ENCODE data around the gene PDE4D. TPM values are rescaled to one million over a fixed set of nuclear protein-coding genes. Genes with fewer than 3 reads are reported as not detected.
"Not testable (repeated sequence)": the region's sequence is repeated elsewhere in the genome, so short reads cannot be mapped to it uniquely, and the experiment has no call there.

The PDE4D gene
- polyA plus RNA-seq, 3 donors: 1.3 to 22.7 (median 11.0) TPM

- WGBS, 3 donors: 71 to 93% (median 83%) methylated on average over 1 of the region's 1 CpG
- not testable (repeated sequence) for H3K27ac ChIP-seq (ENCODE audit: low read depth, low read length)
Measured at GRCh38 chr5:59784708-59785107, 108.8 kb downstream of the PDE4D start.

- H3K27ac ChIP-seq (ENCODE audit: low read depth, low read length): no peak overlapping the region
Measured at GRCh38 chr5:59783264-59783663, 110.3 kb downstream of the PDE4D start.

GRCh38 chr5:59782856-59783255, 110.7 kb downstream of the PDE4D start:
- H3K27ac ChIP-seq (ENCODE audit: low read depth, low read length): no peak overlapping the region
- WGBS, 3 donors: 52 to 81% (median 56%) methylated on average over 1 of the region's 1 CpG

- WGBS, 3 donors: 79 to 87% (median 80%) methylated on average over 2 of the region's 2 CpGs
- no peak overlapping the region for H3K27ac ChIP-seq (ENCODE audit: low read depth, low read length)
Measured at GRCh38 chr5:59779453-59779852, 114.1 kb downstream of the PDE4D start.

GRCh38 chr5:59777028-59777427, 116.5 kb downstream of the PDE4D start:
- WGBS, 3 donors: 42 to 66% (median 58%) methylated on average over 4 of the region's 4 CpGs
- no peak overlapping the region for H3K27ac ChIP-seq (ENCODE audit: low read depth, low read length)

GRCh38 chr5:59773294-59773693, 120.2 kb downstream of the PDE4D start:
- H3K27ac ChIP-seq (ENCODE audit: low read depth, low read length): no peak overlapping the region

- WGBS, 3 donors: 74 to 80% (median 75%) methylated on average over 2 of the region's 2 CpGs
- no peak overlapping the region for H3K27ac ChIP-seq (ENCODE audit: low read depth, low read length)
Measured at GRCh38 chr5:59772757-59773156, 120.8 kb downstream of the PDE4D start.

- WGBS, 3 donors: 89 to 95% (median 94%) methylated on average over 2 of the region's 2 CpGs
Measured at GRCh38 chr5:59772206-59772605, 121.3 kb downstream of the PDE4D start.

GRCh38 chr5:59770953-59771352, 122.6 kb downstream of the PDE4D start:
- 83 to 97% (median 96%) methylated on average over 4 of the region's 4 CpGs for WGBS, 3 donors
- no peak overlapping the region for H3K27ac ChIP-seq (ENCODE audit: low read depth, low read length)

More at GRCh38 chr5:59772206-59772605, 121.3 kb downstream of the PDE4D start:
- H3K27ac ChIP-seq (ENCODE audit: low read depth, low read length): no peak overlapping the region

- no peak overlapping the region for H3K27ac ChIP-seq (ENCODE audit: low read depth, low read length)
Measured at GRCh38 chr5:59769832-59770231, 123.7 kb downstream of the PDE4D start.

DNA sequence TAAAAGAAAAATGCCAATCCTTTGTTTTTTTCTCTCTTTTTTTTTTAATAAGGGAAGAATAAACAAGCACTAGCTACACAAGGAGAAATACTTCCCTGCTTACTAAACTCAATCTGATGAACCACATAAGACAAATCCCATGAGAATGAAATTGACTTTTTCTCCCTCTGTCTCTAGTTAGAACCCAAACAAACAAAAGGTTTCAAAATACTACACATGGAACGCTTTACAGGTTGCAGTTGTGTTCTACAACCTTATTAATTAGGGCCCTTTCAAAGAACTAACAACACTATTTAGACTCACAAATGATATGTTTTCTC, 124.5 kb downstream of the PDE4D start:
- no peak overlapping the region for H3K27ac ChIP-seq (ENCODE audit: low read depth, low read length)
- WGBS, 3 donors: 33 to 47% (median 44%) methylated on average over 1 of the region's 1 CpG

DNA sequence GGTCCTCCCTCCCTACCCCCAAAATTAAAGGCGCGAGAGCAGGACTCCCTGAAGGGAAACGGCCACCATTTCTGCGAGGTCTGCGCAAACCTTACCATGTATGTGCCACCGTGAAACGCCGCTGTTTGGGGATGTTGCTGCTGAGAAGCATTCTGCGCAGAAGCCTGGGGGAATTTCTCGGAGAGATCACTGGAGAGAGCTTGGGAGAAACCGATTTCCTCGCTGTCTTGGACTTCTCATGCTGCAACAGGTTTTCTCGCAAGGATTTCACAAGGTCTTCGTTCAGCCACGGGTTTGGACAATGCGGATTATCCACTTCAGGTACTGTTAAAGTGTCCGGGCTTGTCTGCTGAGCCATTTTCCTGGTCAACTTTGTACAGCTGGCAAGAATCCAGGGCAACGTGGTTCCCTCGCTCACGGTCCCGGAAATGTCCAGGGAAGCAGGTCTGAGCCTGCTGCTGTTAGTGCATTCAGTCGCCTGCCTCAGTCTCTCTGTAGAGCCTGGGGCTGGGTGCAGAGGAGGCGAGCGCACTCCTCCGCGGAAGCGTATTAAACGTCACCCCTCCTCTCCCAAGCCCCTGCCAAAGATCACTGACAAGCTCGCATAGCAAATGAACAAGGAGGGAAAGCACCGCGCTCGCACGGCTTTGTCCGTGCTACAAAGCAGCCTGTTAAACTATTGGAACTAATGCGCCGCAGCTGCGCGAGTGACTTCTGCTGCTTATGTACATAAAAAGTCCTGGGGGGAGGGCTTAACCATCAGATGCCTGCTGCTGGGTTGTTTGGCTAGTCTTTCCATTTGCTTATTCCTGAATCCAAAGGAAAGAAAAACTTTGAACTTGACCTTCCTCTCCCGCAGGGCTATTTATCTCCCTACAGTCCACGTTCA, 125.1 kb downstream of the PDE4D start:
- H3K27ac ChIP-seq (ENCODE audit: low read depth, low read length): no peak overlapping the region
- WGBS, 3 donors: 5 to 6% (median 6%) methylated on average over 40 of the region's 40 CpGs

DNA sequence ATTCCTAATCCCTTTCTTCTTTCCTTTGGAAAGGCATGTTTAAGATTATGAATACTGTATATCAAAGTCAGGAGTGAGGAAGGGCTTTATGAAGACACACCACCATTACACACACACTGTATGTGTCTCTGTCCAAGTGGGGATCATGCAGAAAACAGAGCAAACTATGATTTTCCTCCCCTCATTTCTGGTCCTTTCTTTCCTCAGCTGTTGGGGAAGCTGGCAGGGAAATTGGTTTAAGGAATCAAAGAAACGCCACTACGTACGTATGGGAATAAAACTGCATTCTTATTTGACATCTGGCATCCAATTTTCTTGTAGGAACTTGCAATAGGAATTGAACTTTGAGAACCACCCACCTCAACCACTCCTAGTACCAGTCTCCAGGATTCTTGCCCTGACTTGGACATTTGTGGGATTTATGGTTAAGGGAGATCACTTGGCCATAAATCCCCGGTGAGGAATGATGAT, 125.8 kb downstream of the PDE4D start:
- 39 to 51% (median 41%) methylated on average over 4 of the region's 4 CpGs for WGBS, 3 donors
- H3K27ac ChIP-seq (ENCODE audit: low read depth, low read length): no peak overlapping the region

DNA sequence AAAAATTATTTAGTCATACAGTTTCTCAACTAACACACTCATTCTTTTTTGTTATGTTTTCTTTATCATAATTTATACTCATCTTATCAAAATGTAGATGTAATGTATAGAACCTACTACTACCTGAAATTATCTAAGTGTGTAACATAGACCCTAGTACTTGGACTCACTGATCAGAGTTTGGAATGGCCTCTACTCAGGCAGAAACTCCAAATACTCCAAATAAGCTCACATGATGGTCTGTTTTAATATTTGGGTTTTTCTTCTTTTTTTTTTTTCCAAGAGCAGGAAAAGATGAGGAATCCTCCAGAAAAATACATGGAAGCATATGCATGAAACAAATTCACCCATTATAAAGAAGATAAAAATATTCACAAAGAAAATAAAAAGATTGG, 126.3 kb downstream of the PDE4D start:
- no peak overlapping the region for H3K27ac ChIP-seq (ENCODE audit: low read depth, low read length)

- 48 to 58% (median 55%) methylated on average over 7 of the region's 7 CpGs for WGBS, 3 donors
- H3K27ac ChIP-seq (ENCODE audit: low read depth, low read length): no peak overlapping the region
Measured at GRCh38 chr5:59766427-59767210, 126.9 kb downstream of the PDE4D start.

DNA sequence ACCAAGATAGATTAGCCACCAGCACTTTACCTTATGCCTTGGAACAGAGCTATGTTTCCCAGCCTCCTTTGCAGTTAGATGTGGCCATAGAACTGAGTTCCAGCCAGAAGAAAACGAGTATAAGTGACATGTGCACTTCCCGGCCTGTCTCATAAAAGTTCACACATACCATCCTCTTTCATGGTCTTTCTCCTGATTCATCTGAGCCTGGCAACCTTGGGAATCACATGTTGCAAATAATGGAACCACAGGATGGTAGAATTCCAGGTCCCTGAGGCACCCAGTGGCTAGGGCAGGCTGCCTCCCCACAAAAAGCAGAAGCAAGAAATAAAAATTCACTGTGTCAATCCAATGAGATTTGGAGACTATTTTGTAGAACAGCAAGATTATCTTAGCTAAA, 128.1 kb downstream of the PDE4D start:
- no peak overlapping the region for H3K27ac ChIP-seq (ENCODE audit: low read depth, low read length)
- WGBS, 3 donors: 81 to 84% (median 83%) methylated on average over 2 of the region's 2 CpGs

DNA sequence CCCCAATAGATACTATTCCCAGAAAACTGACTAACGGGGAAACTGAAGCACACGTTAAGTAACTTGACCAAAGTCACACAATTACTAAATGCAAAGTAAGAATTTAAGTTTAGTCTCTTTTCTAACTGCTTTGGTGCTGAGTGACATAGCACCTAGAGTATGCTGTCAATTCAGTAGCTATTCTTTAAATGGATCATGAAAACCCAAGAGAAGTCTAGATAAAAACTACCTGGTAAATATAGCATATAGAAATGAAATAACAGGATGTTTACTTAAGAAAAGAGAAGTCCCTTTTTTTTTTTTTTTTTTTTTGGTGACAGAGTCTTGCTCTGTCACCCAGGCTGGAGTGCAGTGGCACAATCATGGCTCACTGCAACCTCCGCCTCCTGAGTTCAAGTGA, 129.2 kb downstream of the PDE4D start:
- H3K27ac ChIP-seq (ENCODE audit: low read depth, low read length): no peak overlapping the region
- 79 to 95% (median 81%) methylated on average over 3 of the region's 3 CpGs for WGBS, 3 donors

DNA sequence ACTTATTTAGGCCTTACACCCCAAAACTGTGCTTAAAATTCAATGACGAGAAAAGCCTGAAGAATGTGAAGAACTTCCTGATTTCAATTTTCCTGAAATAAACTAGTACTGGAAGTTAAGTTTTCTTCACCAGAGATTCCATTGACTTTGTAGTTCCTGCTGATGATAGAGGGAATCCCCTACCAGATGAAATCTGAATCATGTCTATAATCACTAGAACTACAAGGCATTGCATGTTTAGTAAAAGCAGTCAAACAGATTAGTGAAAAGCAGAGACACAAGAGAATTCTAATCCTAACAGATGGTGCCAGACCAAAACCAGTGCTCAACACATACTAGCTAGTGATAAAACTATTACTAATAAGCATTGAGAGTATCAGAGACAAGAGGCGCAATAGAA, 130.0 kb downstream of the PDE4D start:
- 78 to 95% (median 81%) methylated on average over 2 of the region's 2 CpGs for WGBS, 3 donors
- H3K27ac ChIP-seq (ENCODE audit: low read depth, low read length): no peak overlapping the region

GRCh38 chr5:59762232-59762631, 131.3 kb downstream of the PDE4D start:
- not testable (repeated sequence) for H3K27ac ChIP-seq (ENCODE audit: low read depth, low read length)
- 93 to 97% (median 94%) methylated on average over 5 of the region's 5 CpGs for WGBS, 3 donors

All from adipose tissue (tissue), 3 donors.